ENCODE data around the gene DCLK3. TPM values are rescaled to one million over a fixed set of nuclear protein-coding genes. Genes with fewer than 3 reads are reported as not detected.

DCLK3 gene
- total and polyA plus RNA-seq, 2 of the 8 experiments (the other 6 are each of a cell fraction or from before 2014, with no cell fraction given): 0.27 to 0.63 TPM

DNA sequence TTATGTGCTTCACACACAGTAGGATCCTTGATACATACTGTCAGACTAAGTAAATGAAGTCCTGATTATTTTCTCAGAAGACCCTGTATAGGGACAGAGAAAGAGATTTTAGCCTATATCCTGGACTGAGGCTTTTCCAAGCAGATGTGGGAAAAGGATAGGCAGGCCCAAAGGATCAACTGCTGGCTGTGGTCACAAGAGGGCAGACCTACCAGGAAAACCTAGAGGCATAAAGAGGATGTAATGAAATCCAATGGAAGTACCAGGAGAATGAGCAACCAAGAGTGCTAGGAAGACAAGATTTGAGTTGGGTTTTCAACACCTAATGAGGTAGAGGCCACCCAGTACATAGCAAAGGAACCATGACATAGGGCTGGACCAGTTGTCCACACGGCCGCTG, 23.1 kb downstream of the DCLK3 start:
- no peaks in the 10 kb centered on the region for H3K36me3 ChIP-seq (ENCODE audit: control insufficient read depth in 2 of 4, insufficient read depth in 4 of 4, low read length in 3 of 4)
- H2BK15ac ChIP-seq (ENCODE audit: low read length): no peak overlapping the region
- no peaks in the 10 kb centered on the region for H3K9me3 ChIP-seq (ENCODE audit: insufficient read depth in 2 of 2, low read depth in 1 of 2, low read length in 1 of 2)
- H2BK20ac ChIP-seq (ENCODE audit: low read length): no peak overlapping the region
- no peak overlapping the region for H3K14ac ChIP-seq (ENCODE audit: insufficient read length)
- H2AFZ ChIP-seq (ENCODE audit: low read length): no peak overlapping the region
- H4K20me1 ChIP-seq (replicated peaks in 1 of 2; ENCODE audit: control insufficient read depth in 1 of 2, insufficient read depth in 2 of 2, low read length in 2 of 2): no peaks in the 10 kb centered on the region
- 91% methylated on average over 2 of the region's 2 CpGs; no CpG with 5 or more reads in 1 of the 2 experiments for WGBS, 2 experiments (ENCODE audit: extremely low coverage in 1 of 2, insufficient coverage in 1 of 2, insufficient read length in 1 of 2, insufficient replicate concordance in 2 of 2, low coverage in 1 of 2, low lambda C conversion rate in 2 of 2, missing lambda C conversion rate in 1 of 2)
- H3K4ac ChIP-seq (replicated peaks; ENCODE audit: insufficient read length, low read depth, low read length): no peak overlapping the region
- H3K79me2 ChIP-seq (ENCODE audit: control insufficient read depth in 1 of 2, insufficient read depth in 2 of 2, low read length in 2 of 2): no peaks in the 10 kb centered on the region
- H3K4me1 ChIP-seq (replicated peaks in 1 of 4; ENCODE audit: control insufficient read depth in 3 of 4, insufficient read depth in 4 of 4, low read length in 3 of 4): no peaks in the 10 kb centered on the region
- no peak overlapping the region for H4K91ac ChIP-seq (replicated peaks; ENCODE audit: insufficient read length, low read length)
- H3K18ac ChIP-seq (ENCODE audit: extremely low read depth, low read length): no peak overlapping the region
- H3K23me2 ChIP-seq (ENCODE audit: low read depth, low read length): no peaks in the 10 kb centered on the region; the same call in 1 of the 2 replicates
- ChIA-PET CTCF (ENCODE audit: partially characterized antibody) (interaction anchor here (0.6 to 6.0 kb wide), 23 partner anchors 7 to 130 kb away, joined by 3 to 38 read pairs (median 4); no protein-coding TSS in a partner anchor), POLR2A (ENCODE audit: partially characterized antibody) (no interaction called here)
- H2BK120ac ChIP-seq (replicated peaks; ENCODE audit: low read depth, low read length): no peak overlapping the region
- DNase-seq (ENCODE audit: low read depth in 1 of 2, low spot score in 2 of 2) (no peak), FAIRE-seq (peak; percentile 50)
- no peak overlapping the region for H4K5ac ChIP-seq (ENCODE audit: insufficient read length, low read depth, low read length)
- no peak overlapping the region for H3K4me2 ChIP-seq (ENCODE audit: insufficient read depth in 1 of 2, low read depth in 2 of 2, low read length in 2 of 2)
- TF ChIP-seq CTCF (IDR thresholded peaks at IDR 0.05; ENCODE audit: control extremely low read depth in 1 of 3, insufficient read depth in 1 of 3, low read depth in 1 of 3, low read length in 3 of 3) (peak; percentile 27 to 65 (median 51)), RAD21 (IDR thresholded peaks at IDR 0.05 in 1 of 2, conservative IDR thresholded peaks at IDR 0.05 in 1 of 2; ENCODE audit: low read depth in 2 of 2, low read length in 2 of 2) (peak; percentile 45 to 58), ZNF274 (IDR thresholded peaks at IDR 0.05; ENCODE audit: borderline replicate concordance, extremely low read depth, low read length) (no peak)
- no peak overlapping the region for H3K23ac ChIP-seq (ENCODE audit: insufficient read length)
- H3K4me3 ChIP-seq (ENCODE audit: extremely low read depth in 1 of 4, insufficient read depth in 2 of 4, low read depth in 3 of 4, low read length in 4 of 4): no peak overlapping the region
- H3K27ac ChIP-seq (ENCODE audit: low read depth, low read length): no peak overlapping the region
- no peak overlapping the region for H4K8ac ChIP-seq (ENCODE audit: extremely low read depth, insufficient read depth, low read length)
- H3K56ac ChIP-seq (replicated peaks; ENCODE audit: insufficient read length, low read depth, low read length): no peak overlapping the region
- H2BK5ac ChIP-seq (ENCODE audit: low read depth, low read length): no peak overlapping the region
- 0 out of 2 replicates have a peak overlapping the region, but pooled peaks have one; percentile 56 for H2AK5ac ChIP-seq (ENCODE audit: low read depth, low read length)
- no peak overlapping the region for H3K9ac ChIP-seq (replicated peaks in 1 of 4; ENCODE audit: extremely low read depth in 1 of 4, low read depth in 3 of 4, low read length in 3 of 4)
- H3K79me1 ChIP-seq (ENCODE audit: low read depth, low read length): no peaks in the 10 kb centered on the region
- H2BK12ac ChIP-seq (ENCODE audit: low read depth, low read length): no peak overlapping the region
- H3K27me3 ChIP-seq (replicated peaks in 1 of 4; ENCODE audit: control insufficient read depth in 3 of 4, extremely low read depth in 1 of 4, insufficient read depth in 3 of 4, low read length in 3 of 4): no peaks in the 10 kb centered on the region
